HCT116 (cell line): Measurements from ENCODE around the gene HOXB3. TPM values are rescaled to one million over a fixed set of nuclear protein-coding genes. Genes with fewer than 3 reads are reported as not detected.

Experiments
- CBX3 ChIP-seq: IDR thresholded peaks from 2 replicates; pipeline ENCODE4 v1.6.1; 2012; ENCODE audit warnings: low read depth
- EGR1 ChIP-seq: IDR thresholded peaks from 2 replicates; pipeline ENCODE4 v1.6.1; 2012; ENCODE audit warnings: low read depth
- EZH2 ChIP-seq: fragments of 200-600 bp; sonication (generic); IDR thresholded peaks from 2 replicates; pipeline ENCODE4 v1.6.1; 2017; ENCODE audit warnings: antibody characterized with exemption, mixed run types
- FOSL1 ChIP-seq: IDR thresholded peaks from 2 replicates; pipeline ENCODE4 v1.6.1; 2012; ENCODE audit warnings: low read depth
- MAX ChIP-seq: IDR thresholded peaks from 2 replicates; pipeline ENCODE4 v1.6.1; 2012
- POLR2AphosphoS5 ChIP-seq: IDR thresholded peaks from 2 replicates; pipeline ENCODE4 v1.6.1; 2011; ENCODE audit warnings: mild to moderate bottlenecking, low read depth, low read length, moderate library complexity
- RAD21 ChIP-seq: IDR thresholded peaks from 2 replicates; pipeline ENCODE4 v1.6.1; 2012; ENCODE audit warnings: low read depth, mild to moderate bottlenecking
- SIN3A ChIP-seq: IDR thresholded peaks from 2 replicates; pipeline ENCODE4 v1.6.1; 2012; ENCODE audit warnings: low read depth
- SP1 ChIP-seq: IDR thresholded peaks from 2 replicates; pipeline ENCODE4 v1.6.1; 2012; ENCODE audit warnings: low read depth
- TCF7L2 ChIP-seq: IDR thresholded peaks from 2 replicates; pipeline ENCODE4 v1.7.0; 2011; ENCODE audit warnings: borderline replicate concordance, inconsistent platforms; ENCODE audit not compliant: insufficient read depth, insufficient read length; ENCODE audit errors: extremely low read depth
- YY1 ChIP-seq: IDR thresholded peaks from 2 replicates; pipeline ENCODE4 v1.6.1; 2011; ENCODE audit warnings: low read length, low read depth, moderate library complexity, mild to moderate bottlenecking; ENCODE audit not compliant: insufficient replicate concordance; ENCODE audit errors: extremely low read depth
- ZFX ChIP-seq: fragments of 450-650 bp; IDR thresholded peaks from 2 replicates; pipeline ENCODE4 v1.6.1; 2017
- microRNA counts: library from miRNA; unstranded; fragments of <30 nt; microRNA quantifications from one replicate; lab custom pipeline; 2015
- microRNA-seq: library from miRNA; unstranded; fragments of <30 nt; microRNA quantifications from one replicate; pipeline ENCODE4, GENCODE V29; 2016; ENCODE audit warnings: borderline number of aligned reads
- total RNA-seq: library from RNA; stranded (reverse); gene quantifications from one replicate; pipeline ENCODE4 v1.2.1, GENCODE V29; 2021; ENCODE audit not compliant: unreplicated experiment

HOXB3 gene
- total RNA-seq, 1 experiment from 2014 or later = 19.8 TPM

GRCh38 chr17:48499248-48499647 lies 90.8 kb downstream of the HOXB3 start (continued):
- TF ChIP-seq ZFX (no peak), EZH2 (no peak), CBX3 (no peak), POLR2AphosphoS5 (no peak), TCF7L2 (no peak), SP1 (no peak), MAX (no peak), FOSL1 (no peak), RAD21 (no peak), YY1 (no peak), SIN3A (no peak), EGR1 (no peak)

MicroRNA genes within 50 kb of the gene (microRNA counts, 767-probe panel; counts per million panel counts)
- microRNA hsa-miR-10a-5p (lab: Ali Mortazavi, UCI) = 11,127 counts per million, percentile 10 among the panel's probes with 10 or more counts

Small RNAs within 50 kb of the gene (microRNA-seq; reads per million reads assigned to microRNA genes)
- 31.4 reads per million, percentile 48 among the genes with 10 or more reads in this experiment for gene MIR196A1

Other genes starting within 250 kb of the HOXB3 start
- 12.4 TPM for gene SKAP1, start 160.0 kb downstream of the HOXB3 start, total RNA-seq
- gene HOXB1, start 59.2 kb downstream of the HOXB3 start, total RNA-seq = not detected
- 2.0 TPM for gene HOXB2, start 45.1 kb downstream of the HOXB3 start, total RNA-seq
- 11.3 TPM for gene HOXB4, start 11.9 kb downstream of the HOXB3 start, total RNA-seq
- gene HOXB5, start 3.5 kb upstream of the HOXB3 start, total RNA-seq = 19.8 TPM
- gene HOXB6, start 14.7 kb upstream of the HOXB3 start, total RNA-seq = 64.8 TPM
- gene HOXB7, start 20.8 kb upstream of the HOXB3 start, total RNA-seq = 33.6 TPM
- 44.7 TPM for gene HOXB8, start 25.1 kb upstream of the HOXB3 start, total RNA-seq
- 40.1 TPM for gene HOXB9, start 36.1 kb upstream of the HOXB3 start, total RNA-seq
- not detected for gene PRAC1, start 132.3 kb upstream of the HOXB3 start, total RNA-seq
- not detected for gene PRAC2, start 132.9 kb upstream of the HOXB3 start, total RNA-seq
- 7.8 TPM for gene HOXB13, start 138.5 kb upstream of the HOXB3 start, total RNA-seq
- 0.79 TPM for gene TTLL6, start 227.0 kb upstream of the HOXB3 start, total RNA-seq
- gene CALCOCO2, start 240.8 kb upstream of the HOXB3 start, total RNA-seq = 151 TPM